Measurements from ENCODE around the gene RPS26.

DNA sequence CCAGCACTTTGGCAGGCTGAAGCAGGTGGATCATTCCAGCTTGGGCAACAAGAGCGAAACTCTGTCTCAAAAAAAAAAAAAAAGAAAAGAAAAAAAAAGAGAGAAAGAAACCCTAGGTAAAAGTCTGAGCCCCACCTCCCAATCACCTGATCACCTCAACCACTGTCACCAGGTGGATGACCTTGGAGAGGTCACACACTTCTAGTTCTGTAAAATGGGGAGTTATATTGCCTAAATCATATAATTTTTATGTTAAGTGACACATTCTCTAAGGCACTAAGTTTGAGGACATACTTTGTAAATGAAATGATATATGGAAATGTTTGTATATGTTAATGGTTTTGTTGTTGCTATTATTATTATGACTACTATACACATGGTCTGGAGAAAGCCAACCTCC, 36.7 kb downstream of the RPS26 start:
- TF ChIP-seq, protein P1, sequence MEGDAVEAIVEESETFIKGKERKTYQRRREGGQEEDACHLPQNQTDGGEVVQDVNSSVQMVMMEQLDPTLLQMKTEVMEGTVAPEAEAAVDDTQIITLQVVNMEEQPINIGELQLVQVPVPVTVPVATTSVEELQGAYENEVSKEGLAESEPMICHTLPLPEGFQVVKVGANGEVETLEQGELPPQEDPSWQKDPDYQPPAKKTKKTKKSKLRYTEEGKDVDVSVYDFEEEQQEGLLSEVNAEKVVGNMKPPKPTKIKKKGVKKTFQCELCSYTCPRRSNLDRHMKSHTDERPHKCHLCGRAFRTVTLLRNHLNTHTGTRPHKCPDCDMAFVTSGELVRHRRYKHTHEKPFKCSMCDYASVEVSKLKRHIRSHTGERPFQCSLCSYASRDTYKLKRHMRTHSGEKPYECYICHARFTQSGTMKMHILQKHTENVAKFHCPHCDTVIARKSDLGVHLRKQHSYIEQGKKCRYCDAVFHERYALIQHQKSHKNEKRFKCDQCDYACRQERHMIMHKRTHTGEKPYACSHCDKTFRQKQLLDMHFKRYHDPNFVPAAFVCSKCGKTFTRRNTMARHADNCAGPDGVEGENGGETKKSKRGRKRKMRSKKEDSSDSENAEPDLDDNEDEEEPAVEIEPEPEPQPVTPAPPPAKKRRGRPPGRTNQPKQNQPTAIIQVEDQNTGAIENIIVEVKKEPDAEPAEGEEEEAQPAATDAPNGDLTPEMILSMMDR (IDR thresholded peaks at IDR 0.05; ENCODE audit: low read length), result no peak
- no peak for TF ChIP-seq EZH2phosphoT487 (IDR thresholded peaks at IDR 0.05; ENCODE audit: low read length)
- TF ChIP-seq EZH2 (optimal IDR thresholded peaks at IDR 0.05; ENCODE audit: low read depth, low read length), result no peak

Data from MM.1S (cell line).